ENCODE results near the gene PLEKHG3. TPM values are rescaled to one million over a fixed set of nuclear protein-coding genes. Genes with fewer than 3 reads are reported as not detected.

The PLEKHG3 gene
- total and polyA plus RNA-seq, 10 of the 15 experiments (the other 5 are each of a cell fraction or from before 2014, with no cell fraction given): 0.03 to 0.73 (median 0.07) TPM; not detected in 5

GRCh38 chr14:64733321-64733720, 29.1 kb downstream of the PLEKHG3 start:
- H3K36me3 ChIP-seq (ENCODE audit: control insufficient read depth in 2 of 2, insufficient read depth in 2 of 2, low read length in 1 of 2): no peaks in the 10 kb centered on the region
- H3K27me3 ChIP-seq (replicated peaks in 1 of 2; ENCODE audit: control insufficient read depth in 2 of 2, insufficient read depth in 2 of 2, low read length in 1 of 2): no peaks in the 10 kb centered on the region
- RAD21 ChIA-PET (ENCODE audit: unreplicated experiment): no interaction called here
- POLR2A ChIA-PET: no interaction called here
- H3K4me1 ChIP-seq (ENCODE audit: control insufficient read depth, insufficient read depth, low read length): no peaks in the 10 kb centered on the region
- 42% methylated on average over 11 of the region's 11 CpGs for WGBS (ENCODE audit: insufficient coverage, insufficient replicate concordance, low lambda C conversion rate, missing lambda C conversion rate)
- BruUV-seq (replicated peaks): no TSS peak
- no peak for DNase-seq (ENCODE audit: low read depth, low spot score)
- SMC1A ChIA-PET (ENCODE audit: uncharacterized antibody, unreplicated experiment): no interaction called here
- ATAC-seq: no peak
- CTCF ChIA-PET: no interaction called here
- in situ Hi-C loops (cut with MboI) (no loop called here), intact Hi-C loops (cut with micrococcal nuclease; ENCODE audit: unreplicated experiment) (no loop called here)
- H3K4me3 ChIP-seq: no peak overlapping the region
- H3K9ac ChIP-seq (ENCODE audit: control insufficient read depth, insufficient read depth, low read length): no peak overlapping the region
- H3K9me3 ChIP-seq (replicated peaks; ENCODE audit: control insufficient read depth, insufficient read depth, low read length): no peaks in the 10 kb centered on the region
- H3K27ac ChIP-seq (ENCODE audit: control insufficient read depth, insufficient read depth): no peak overlapping the region
- no peak for FAIRE-seq
- TF ChIP-seq BRCA1 (IDR thresholded peaks at IDR 0.05; ENCODE audit: low read depth, low read length): no peak
- TF ChIP-seq ZNF622 (IDR thresholded peaks at IDR 0.05): no peak
- no peak for TF ChIP-seq RELA (IDR thresholded peaks at IDR 0.05; ENCODE audit: borderline replicate concordance, partially characterized antibody)
- no peak for TF ChIP-seq MTA3 (IDR thresholded peaks at IDR 0.05; ENCODE audit: borderline replicate concordance, low read length)
- no peak for TF ChIP-seq BACH1 (IDR thresholded peaks at IDR 0.05; ENCODE audit: borderline replicate concordance)
- no peak for TF ChIP-seq E2F4 (IDR thresholded peaks at IDR 0.05; ENCODE audit: low read depth, low read length)
- TF ChIP-seq EZH2 (IDR thresholded peaks at IDR 0.05; ENCODE audit: borderline replicate concordance, control insufficient read depth, low read depth, low read length): no peak
- TF ChIP-seq BCL3 (IDR thresholded peaks at IDR 0.05; ENCODE audit: borderline replicate concordance, insufficient read depth, low read depth, low read length, poor library complexity, severe bottlenecking): no peak
- TF ChIP-seq CHD1 (IDR thresholded peaks at IDR 0.05; ENCODE audit: low read depth, low read length): no peak
- no peak for TF ChIP-seq TBL1XR1 (IDR thresholded peaks at IDR 0.05; ENCODE audit: low read depth, low read length)
- no peak for TF ChIP-seq BMI1 (IDR thresholded peaks at IDR 0.05; ENCODE audit: borderline replicate concordance)
- no peak for TF ChIP-seq NFYA (IDR thresholded peaks at IDR 0.05; ENCODE audit: borderline replicate concordance, low read depth, low read length)
- no peak for TF ChIP-seq SMAD1 (IDR thresholded peaks at IDR 0.05; ENCODE audit: low read depth, partially characterized antibody)
- TF ChIP-seq PAX5 (IDR thresholded peaks at IDR 0.05; ENCODE audit: borderline replicate concordance, low read depth, low read length): no peak
- TF ChIP-seq CBX3 (IDR thresholded peaks at IDR 0.05; ENCODE audit: borderline replicate concordance, low read depth): no peak
- TF ChIP-seq RELB (IDR thresholded peaks at IDR 0.05; ENCODE audit: low read depth): no peak
- no peak for TF ChIP-seq POLR2A (IDR thresholded peaks at IDR 0.05; ENCODE audit: low read depth, low read length)
- H2AFZ ChIP-seq (ENCODE audit: control insufficient read depth, low read depth, low read length): no peak overlapping the region
- no peak overlapping the region for H3K4me2 ChIP-seq (ENCODE audit: control insufficient read depth, insufficient read depth)
- no peaks in the 10 kb centered on the region for H3K79me2 ChIP-seq (ENCODE audit: control insufficient read depth, insufficient read depth, low read length)
- H4K20me1 ChIP-seq (ENCODE audit: control insufficient read depth, insufficient read depth): no peaks in the 10 kb centered on the region
